GM18508 (cell line): ENCODE data around the gene MLLT10.

Source experiments
- ATAC-seq: cut with Tn5 transposase; IDR thresholded peaks from one replicate; pipeline ENCODE4 v1.9.1; 2021; ENCODE audit warnings: moderate number of reproducible peaks; ENCODE audit not compliant: insufficient read depth, unreplicated experiment

The MLLT10 gene

DNA sequence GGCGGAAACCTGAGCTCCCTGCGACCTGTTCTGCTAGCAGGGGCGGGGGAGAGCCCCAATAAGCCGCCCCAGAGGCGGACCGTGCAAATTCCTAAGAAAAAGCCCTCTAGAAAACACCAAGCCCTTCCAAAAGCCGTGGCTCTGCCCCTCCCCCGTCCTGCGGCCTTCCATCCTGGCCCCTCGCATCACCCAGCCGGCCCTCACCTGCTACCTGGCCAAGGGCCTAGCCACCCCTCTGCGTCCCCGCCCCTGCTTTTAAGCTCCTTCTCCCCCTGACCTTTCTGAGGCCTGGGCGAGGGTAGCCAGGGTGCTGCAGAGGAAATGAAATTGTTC, 33.5 kb upstream of the MLLT10 start:
- no peak for ATAC-seq

DNA sequence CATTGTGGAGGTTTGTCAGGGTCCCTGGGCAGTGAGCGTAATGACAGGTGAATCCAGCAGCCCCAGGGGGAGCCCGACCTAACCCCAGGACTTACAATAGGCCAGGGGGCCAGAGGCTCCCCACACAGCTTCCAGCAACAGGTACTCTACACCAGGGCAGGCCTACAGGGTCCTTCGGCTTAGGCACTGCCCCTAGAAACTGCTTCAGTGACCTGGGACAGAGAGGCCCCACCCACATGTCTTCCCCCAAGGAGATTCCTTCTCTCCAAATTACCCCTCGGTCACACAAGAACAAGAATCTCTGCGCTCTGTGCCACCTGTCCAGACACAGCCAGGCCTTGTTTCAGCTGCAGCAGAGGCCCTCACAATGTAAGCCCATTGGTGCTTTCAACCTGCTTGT, 32.9 kb upstream of the MLLT10 start:
- ATAC-seq: no peak

DNA sequence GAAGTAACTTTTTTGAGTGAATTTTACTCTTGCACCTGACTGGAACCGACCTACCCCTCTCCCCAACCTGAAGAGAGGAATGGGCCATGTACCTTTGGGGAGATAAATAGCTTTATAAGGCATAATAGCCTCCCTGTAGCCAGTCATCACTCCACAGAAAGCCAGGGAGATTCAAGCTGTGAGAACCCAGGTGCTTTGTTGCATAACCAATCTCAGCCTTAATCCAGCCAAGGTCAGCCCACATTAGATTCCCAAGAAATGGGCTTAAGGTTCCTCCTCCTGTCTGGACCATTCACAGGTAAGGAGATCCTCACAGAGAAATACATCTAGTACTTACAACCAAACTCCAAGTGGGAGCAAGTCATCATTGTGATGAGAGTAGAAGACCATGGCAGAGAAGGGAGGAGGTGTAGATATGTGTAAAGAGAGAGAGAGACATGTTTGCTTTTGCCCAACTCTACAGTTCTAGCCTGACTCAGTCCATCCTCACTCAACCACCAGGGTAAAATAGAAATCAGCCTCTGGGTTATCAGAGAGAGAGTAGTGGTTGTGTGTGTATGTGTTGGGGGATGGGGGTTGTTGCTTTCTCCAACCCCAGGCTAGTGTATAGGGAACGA, 32.2 kb upstream of the MLLT10 start:
- no peak for ATAC-seq

DNA sequence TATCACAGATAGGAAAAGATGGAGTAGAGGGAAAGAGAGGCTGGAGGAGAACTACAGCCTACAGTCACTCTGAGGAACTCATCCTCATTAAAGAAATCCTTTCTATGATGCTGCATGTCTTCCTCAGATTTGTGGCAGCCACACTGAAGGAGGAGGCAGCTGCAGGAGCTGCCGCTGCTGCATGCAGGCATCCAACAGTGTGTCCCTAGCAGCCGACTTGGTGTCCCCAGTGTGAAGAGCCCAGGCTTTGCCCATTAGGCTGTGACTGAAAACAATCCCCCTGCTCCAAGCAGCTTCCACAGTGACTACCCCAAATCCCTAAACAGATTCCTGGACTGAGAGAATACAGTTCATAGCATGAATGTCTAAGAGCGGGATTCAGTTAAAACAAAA, 31.7 kb upstream of the MLLT10 start:
- no peak for ATAC-seq

DNA sequence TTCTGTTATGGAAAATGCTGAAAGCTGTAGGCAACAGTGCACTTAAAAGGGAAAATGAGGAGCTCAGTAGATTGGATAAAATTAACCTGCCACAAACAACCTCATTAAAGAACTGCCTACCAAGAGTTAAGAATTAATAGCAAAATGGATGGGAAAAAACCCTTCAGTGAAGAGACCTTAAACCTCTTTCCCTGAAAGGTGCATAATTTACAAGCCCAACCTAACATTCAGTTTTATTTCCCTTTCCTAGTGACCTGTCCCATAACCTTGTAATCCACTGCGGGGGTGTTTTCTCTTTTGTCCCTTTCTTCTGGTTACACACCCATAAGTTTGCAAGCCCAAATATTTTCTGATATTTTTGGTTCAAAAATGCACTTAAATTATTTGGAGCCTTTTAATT, 30.5 kb upstream of the MLLT10 start:
- no peak for ATAC-seq

DNA sequence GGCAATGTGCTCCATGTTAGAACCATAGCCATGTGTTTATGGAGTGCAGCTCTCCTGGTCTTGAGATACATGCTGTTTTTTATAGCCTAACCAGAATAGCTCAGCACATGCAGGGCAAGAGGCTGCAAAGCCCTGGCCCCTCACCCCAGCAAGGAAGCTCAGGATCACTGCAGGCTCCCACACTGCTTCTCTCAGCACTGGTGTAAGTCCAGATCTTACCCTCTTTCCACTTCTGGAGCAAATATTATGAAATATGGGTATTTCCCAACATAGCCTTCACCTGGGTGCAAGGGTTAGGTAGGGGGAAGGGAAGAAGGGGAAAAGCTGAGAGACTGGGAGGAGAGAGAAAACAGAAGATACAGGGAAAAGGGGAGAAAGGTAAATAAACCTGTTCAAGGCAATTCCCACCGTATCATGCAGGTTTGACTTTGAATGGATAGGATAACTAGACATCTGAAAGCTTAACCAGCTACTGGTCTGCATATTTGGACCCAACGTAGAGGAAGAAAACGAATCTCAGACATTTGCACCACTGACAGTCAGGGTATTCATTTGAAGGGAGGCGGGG, 28.2 kb upstream of the MLLT10 start:
- no peak for ATAC-seq

DNA sequence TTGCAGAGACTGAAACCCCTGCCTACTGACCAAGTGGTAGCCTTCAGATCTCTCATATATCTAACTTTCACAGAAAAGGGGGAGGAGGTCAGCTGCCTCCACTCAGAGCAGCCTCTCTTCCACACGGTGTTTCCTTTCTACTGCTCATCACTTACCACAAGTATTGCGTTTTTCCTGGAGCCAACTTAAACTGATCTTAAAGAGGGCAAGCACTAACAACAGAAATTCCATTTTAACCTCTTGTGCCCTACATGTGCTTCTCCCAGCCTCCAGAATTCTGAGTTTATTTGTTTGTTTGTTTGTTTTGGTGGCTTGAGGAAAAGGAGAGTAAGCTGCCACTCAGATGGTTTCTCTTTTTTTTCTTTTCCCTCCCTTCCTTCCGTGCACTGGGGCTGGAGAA, 27.7 kb upstream of the MLLT10 start:
- no peak for ATAC-seq

DNA sequence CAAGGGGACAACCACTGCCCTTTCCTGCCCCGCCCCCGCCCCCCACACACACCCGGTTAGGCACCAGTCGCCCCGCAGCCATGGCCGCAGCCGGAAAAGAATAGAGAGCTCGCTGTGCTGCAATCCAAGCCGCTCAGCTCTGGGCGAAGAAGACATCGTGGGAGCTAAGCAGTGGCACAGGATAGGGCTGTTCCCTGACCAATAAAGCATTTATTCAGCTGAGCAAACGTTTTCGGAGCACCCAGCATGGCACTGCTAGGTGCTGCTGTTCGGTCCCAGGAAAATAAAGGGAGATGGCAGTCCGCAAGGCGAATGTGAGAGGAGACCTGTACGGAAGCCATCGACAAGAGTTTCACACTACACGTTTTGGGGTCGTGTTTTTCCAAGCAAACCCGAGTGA, 26.9 kb upstream of the MLLT10 start:
- no peak for ATAC-seq

DNA sequence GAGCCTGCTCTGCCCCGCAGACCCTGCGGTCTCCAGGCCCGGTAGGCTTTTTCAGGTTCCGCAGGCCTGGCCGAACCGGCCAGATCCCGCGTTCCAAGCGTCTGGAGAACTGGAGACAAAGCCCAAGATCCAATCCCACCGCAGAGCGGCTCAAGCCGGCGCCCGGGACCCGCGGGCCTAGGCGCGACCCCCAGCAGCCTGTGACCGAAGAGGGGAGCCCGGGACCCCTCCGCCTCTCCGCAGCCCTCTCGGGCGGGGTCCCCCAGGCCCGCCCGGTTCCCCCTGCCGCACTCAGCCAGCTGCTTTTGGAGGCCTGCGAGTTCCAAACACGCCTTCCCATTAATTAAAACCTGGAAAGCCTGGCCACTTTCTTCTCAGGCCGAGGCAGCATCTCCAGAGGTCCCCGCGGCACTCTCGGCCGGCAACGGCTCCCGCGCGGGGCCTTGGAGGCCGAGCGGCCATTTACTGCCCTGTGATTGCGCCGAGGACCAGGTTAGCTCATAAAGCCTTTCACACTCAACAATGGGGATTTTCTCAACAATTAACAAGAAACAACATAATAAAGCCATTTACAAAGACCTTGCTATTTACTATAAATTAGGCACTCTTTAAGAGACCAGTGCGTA, 25.2 kb upstream of the MLLT10 start:
- ATAC-seq: no peak

DNA sequence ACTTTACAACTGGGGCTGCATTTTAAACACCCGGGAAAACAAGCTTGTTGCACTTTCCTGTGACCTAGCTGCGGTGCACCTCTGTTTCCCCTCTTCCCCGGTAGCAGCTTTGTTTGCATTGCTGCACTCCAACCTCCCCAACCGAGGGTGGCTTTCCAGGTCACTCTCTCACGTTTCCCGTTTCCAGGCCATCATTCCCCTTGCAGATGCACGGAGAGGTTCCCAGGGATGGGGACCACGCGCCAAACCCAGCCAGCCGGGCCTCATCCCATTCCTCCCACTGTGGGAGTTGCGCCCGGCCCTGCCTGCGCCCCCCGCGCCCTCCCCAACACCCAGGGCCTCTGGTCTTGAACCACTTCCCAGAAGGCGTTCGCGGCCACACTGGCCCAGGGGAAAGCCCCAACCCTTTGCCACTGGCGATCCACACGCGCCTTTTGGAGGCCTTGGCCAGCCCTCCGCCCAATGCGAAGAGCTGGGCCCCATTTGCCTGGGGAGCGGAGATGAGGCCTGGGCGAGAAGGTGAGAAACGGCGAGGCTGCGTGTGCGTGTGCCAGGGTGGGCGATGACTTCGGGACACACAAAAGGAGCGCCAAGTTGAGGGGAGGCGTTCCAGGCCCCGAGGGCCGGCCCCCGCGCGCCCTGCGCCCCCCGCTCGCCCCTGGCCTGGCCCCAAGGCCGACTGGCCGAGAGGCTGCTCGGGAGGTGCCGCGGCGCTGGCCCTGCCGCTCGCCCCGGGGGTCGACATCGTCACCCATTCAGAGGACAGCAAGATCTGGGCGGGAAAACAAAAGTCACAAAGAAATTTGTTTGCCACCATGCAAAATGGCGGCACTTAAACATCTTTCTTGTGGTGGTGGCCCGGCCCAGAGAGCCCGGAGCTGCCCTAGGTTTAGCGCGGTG, 24.4 kb upstream of the MLLT10 start:
- no peak for ATAC-seq

DNA sequence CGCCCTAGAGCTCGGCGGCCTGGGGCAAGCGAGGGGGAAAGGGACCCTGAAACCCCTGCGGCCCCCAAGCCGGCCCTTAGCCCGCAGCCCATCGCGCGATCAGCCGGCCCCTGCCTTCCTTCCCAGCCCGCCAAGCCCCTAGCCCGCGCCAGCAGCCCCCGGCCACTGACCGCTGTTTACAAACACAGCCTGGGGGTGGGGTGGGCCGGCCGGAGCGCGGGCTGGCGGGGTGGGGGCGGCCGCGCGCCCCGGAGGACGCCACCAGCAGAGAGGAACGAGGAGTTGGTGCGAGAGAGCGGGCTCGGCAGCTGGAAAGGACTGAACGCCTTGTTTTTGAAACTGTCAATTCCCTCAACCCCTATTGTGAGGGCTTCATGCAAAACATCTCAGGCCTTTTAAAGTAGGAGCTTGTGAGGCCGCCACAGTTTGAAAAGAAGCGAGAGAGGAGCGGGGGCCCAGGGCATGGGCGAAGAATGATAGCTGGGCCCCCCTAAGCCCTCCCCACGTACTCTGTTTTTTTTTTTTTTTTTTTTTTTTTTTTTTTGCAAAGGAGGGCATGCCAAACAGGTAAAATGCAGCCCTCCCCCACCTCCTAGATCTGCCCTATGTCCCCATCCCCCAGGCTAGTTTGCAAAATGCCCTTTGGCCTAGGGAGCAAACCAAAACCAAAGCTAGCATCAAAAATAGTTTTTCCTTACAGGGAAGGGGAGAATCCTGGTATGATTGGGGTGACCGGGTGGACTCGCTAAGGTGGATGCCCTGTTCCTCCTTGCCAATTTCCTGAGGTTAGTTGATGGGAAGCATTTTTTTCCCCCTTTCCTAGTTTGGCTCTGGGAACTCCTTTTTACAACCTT, 23.6 kb upstream of the MLLT10 start:
- ATAC-seq: no peak

DNA sequence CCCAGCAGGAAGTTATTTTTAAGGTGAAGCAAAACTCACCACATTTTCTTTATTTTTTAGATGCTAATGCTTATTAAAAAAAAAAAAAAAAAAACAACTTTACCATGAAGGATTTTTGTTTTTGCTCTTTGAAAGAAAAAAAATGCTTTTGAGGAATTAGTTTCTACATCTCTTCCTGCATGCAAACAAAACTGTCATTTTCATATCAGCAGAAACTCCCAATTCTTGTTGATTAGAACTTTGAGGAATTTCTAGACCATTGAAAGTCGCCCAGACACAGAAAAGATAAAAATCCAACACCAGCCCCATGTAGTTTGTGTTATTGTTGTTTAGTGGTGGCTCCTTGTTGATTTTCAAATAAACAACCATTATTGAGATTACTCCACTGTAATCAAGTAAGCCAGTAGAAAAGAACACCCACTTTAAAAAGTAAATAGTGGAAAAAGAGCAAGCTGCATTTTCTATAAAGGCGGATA, 22.9 kb upstream of the MLLT10 start:
- ATAC-seq: no peak

DNA sequence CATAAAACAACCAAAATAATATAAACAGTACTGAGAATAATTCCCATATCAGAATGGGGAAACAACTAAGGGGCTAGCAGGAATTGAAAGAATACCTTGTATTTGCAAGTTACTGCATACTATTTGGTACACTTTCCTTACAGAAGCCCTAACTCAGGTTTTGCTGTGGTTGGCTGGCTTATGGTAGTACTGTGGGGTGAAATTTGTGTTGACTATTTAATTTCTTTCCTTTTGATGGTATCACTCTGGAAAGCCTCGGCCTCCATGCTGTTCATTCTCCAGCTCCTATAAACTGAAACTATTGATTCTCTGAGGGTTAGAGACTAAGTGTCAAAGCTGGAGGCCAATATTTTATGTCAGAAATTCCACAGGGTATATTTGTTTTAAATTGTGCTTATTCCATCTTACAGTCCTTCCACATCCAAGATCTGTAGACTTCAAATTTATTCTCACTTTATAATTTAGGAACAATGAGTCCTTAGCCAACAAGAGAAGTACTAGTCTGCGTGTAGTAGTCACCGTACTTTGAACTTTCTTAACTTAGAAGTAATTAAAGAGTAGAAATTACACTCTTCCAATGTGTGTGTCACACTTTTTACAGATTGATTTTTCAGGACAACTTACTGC, 22.0 kb upstream of the MLLT10 start:
- no peak for ATAC-seq

DNA sequence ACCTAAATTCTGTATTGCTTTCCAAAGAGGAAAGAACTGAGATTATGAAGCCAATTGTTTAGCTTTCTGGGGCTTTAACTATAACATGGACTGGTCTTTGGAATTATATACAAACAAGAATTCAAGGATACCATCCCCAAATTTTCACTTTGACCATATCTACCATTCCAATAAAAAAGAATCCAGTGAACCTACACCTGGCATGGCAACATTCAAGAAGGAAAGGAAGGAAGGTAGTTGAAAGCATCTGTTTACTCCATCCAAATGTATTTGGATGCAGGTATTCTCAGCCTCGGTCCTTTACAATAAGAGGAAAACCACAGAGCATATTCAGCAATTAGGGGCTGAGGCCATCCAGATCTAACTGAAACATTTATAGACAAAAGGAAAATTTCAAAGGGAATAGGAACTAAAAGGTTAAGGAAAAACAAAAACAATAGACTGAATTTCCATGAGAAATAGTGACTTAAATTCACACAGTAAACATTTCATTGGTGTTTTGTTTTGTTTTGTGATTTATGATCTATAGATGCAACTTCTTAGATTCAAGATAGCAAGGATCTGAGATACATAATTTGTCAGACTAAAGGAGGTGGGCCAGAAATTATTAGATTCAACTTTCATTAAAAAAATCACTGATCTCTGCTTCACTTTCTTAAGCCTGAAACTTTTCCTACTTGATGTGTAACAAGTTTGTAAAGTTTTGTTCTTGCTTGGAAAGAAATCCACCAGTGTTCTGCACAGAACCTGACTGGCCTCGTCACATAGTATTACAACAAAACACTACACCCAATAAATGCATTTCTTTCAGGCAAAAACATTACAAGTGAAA, 21.2 kb upstream of the MLLT10 start:
- ATAC-seq: no peak

DNA sequence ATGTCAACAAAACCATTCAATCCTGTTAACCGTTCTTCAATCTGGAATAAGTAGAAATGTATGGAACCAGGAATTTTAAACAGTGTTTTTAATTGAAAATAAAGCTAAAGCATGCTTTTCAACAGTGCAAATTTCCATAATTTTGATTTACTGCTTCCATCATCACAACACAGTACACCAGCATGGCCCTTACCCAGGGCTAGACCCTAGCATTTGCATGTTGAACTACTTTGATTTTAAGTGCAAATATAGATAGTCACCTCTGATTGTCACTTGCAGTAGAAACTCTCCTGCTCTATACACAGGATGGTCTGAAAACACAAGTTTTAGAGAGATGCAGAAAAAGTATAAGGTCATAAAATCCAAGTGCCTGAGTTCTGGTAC, 20.6 kb upstream of the MLLT10 start:
- ATAC-seq: no peak

DNA sequence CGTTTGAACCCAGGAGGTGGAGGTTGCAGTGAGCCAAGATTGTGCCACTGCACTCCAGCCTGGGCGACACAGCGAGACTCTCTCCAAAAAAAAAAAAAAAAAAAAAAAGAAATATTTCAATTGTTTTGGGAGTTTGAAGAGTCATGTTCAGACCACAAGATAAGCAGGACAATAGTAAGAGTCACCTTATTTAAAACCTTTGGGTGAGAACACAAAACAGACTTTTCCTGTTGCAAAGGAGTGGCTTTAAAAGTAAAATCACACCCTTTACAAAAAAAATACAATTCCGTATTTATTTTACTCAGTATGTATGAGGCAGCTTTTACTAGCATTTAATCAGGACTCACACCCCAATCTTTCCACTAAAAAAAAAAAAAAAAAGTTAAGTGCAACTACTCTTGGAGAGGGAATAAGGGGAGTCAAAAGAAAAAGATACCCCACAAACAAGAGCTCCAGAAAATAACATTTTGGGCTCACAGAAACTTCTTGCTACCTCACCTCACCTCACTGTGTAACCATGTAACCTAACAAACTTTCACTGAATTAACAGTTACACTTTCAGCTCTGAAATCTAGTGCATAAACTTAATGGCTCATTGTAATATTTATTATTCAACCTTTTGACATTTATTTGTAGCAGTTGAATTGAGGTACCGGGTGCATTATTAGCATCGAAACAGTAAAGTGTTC, 19.8 kb upstream of the MLLT10 start:
- no peak for ATAC-seq

DNA sequence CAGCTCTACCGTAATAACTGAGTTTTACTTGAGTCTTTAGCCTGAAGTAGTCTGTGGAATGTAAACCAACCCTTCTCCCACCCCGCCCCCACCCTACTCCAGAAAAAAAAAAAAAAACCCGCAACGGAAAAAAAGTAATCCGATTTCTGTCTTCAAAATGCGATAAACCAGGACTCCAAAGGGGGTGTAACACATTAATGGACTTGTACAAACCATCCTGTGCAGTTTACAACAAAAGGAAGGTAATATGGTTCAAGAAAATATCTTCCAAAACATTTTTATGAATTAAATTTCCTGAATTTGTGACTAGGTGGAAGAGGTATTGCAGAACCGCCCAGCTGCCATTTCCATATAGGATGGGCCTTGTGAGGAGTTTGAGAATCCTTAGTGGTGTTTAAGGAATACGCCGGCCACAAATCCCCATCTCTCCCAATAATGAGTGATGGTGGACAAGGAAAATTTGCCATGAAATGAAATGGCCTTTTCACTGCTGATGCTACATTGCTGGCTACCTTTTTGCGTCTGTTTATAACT, 19.1 kb upstream of the MLLT10 start:
- no peak for ATAC-seq
